SHP77 treated with DMSO at 0.1 percent for 48 hours (cell line): ENCODE measurements around the gene PNLIPRP3.

Experiments used
- DNase-seq: peaks from one replicate; lab custom pipeline; 2025; lab: John Stamatoyannopoulos, UW

Gene PNLIPRP3

GRCh38 chr10:116511365-116511764 is 83.7 kb downstream of the PNLIPRP3 start:
- DNase-seq: no peak

DNA sequence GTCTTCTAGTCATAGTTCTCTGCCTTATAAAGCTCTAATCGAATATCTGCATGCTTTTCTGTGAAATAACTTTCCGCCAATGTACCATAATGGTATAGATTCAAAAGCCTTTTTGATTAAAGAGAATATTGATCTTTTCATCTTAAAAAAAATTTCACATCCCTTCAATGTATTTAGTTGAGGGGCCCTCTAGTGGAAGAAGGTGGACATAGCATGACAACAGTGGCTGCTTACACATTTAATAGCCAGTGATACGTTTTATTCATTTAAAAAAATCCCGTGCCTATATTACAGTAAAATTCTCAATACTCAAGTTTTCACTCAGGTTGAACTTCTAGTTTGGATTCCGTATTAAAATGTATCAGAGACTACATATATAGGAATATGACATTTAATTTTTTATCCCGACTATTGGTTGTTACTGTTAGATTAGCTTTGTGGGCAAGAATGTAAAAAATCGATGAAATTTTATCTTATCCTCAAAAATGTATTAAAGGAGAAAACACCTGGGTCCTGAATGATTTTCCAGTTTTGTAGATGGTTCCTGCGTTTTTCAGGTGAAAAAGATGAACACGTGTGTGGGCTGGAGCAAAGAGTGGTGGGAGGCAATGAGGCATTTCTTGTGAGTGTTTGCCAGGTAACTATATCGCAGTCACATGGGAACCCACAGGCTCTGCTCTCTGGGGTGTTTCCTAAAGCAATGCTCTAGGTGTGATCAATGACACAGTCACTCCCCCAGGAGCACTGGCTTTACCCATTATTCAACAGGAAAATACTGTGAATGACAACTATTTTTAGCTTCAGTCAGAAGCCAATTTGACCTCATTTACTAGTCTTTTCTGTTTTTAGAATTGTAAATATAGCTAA is 94.0 kb downstream of the PNLIPRP3 start:
- DNase-seq: no peak

GRCh38 chr10:116522803-116523381 is 95.2 kb downstream of the PNLIPRP3 start:
- no peak for DNase-seq

DNA sequence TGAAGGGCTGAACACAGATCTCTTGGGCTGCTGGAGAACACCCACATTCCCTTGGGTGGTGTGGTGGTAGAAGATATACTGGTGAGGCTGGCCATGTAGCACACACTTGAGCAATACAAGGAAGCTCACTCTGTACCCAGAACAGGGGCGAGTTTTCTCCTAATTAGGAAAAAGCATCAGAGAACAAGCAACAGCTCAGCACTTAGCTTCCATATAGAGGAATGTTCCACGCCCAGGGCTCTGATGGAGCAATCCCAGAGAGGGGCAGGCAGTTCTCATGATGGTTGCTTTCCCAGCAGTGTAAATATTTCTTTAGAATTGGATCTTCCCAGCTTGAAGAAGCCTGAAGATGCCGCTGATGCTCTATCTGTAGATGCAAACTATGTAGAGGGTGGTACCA is 97.1 kb downstream of the PNLIPRP3 start:
- no peak for DNase-seq

GRCh38 chr10:116526219-116526618 is 98.6 kb downstream of the PNLIPRP3 start:
- DNase-seq: no peak
